ENCODE data around the gene HDHD5.

Gene HDHD5

GRCh38 chr22:17158568-17159503 lies at the start of gene HDHD5:
HDHD5 (minus strand) TSS chr22:17159277; CDS start chr22:17159251, 26 bp downstream.
- DNase-seq = peak; percentile 91

- no peak for DNase-seq
These were observed 46.4 kb upstream of the HDHD5 start for GRCh38 chr22:17205432-17205831.

- no peak for DNase-seq
These were observed 42.3 kb upstream of the HDHD5 start for GRCh38 chr22:17201285-17201945.

GRCh38 chr22:17199003-17199731 lies 40.1 kb upstream of the HDHD5 start:
- peak; percentile 72 for DNase-seq

- no peak for DNase-seq
These were observed 39.3 kb upstream of the HDHD5 start for GRCh38 chr22:17198170-17199002.

- DNase-seq = no peak
These were observed 35.1 kb upstream of the HDHD5 start for GRCh38 chr22:17194213-17194612.

GRCh38 chr22:17192186-17192585 lies 33.1 kb upstream of the HDHD5 start:
- no peak for DNase-seq

GRCh38 chr22:17191163-17191784 lies 32.2 kb upstream of the HDHD5 start:
- DNase-seq = peak; percentile 76

- no peak for DNase-seq
These were observed 31.6 kb upstream of the HDHD5 start for GRCh38 chr22:17190702-17191101.

- DNase-seq = no peak
These were observed 17.6 kb upstream of the HDHD5 start for GRCh38 chr22:17176715-17177114.

GRCh38 chr22:17172029-17172833 lies 13.2 kb upstream of the HDHD5 start:
- DNase-seq = no peak

- peak; percentile 92 for DNase-seq
These were observed 12.3 kb upstream of the HDHD5 start for GRCh38 chr22:17171153-17172028.

GRCh38 chr22:17167486-17167885 lies 8.4 kb upstream of the HDHD5 start:
- no peak for DNase-seq

GRCh38 chr22:17164392-17165024 lies 5.4 kb upstream of the HDHD5 start:
- peak; percentile 13 for DNase-seq

- no peak for DNase-seq
These were observed 3.7 kb upstream of the HDHD5 start for GRCh38 chr22:17162731-17163130.

GRCh38 chr22:17161991-17162390 lies 2.9 kb upstream of the HDHD5 start:
- peak; percentile 65 for DNase-seq

- peak; percentile 59 for DNase-seq
These were observed 451 bp upstream of the HDHD5 start for GRCh38 chr22:17159504-17159951.

- no peak for DNase-seq
These were observed 905 bp downstream of the HDHD5 start for GRCh38 chr22:17158176-17158567.

- DNase-seq = no peak
These were observed 1.4 kb downstream of the HDHD5 start for GRCh38 chr22:17157714-17158113.

All from EL (cell line).